Esophagus squamous epithelium (tissue), 5 donors: Measurements from ENCODE around the gene GPR34. TPM values are rescaled to one million over a fixed set of nuclear protein-coding genes. Genes with fewer than 3 reads are reported as not detected.
"Not testable (repeated sequence)": the region's sequence is repeated elsewhere in the genome, so short reads cannot be mapped to it uniquely, and the experiment has no call there.

ENCODE experiments used
- DNase-seq: peaks from one replicate; lab custom pipeline; 2025; lab: John Stamatoyannopoulos, UW
- H3K27ac ChIP-seq, 4 donors: fragments of 200-600 bp; sonication (generic); one replicate each; pipeline ENCODE4 v1.5.1; 2016 to 2019; ENCODE audit warnings: mild to moderate bottlenecking in 1 of 4
- H3K27me3 ChIP-seq, 4 donors: fragments of 200-600 bp; sonication (generic); 1 replicate in 3 of 4; 2 replicates in 1 of 4; pipeline versions ENCODE4 v1.5.1 to v1.6.0; 2017 to 2021; ENCODE audit warnings: antibody characterized with exemption in 1 of 4
- H3K36me3 ChIP-seq, 3 donors: fragments of 200-600 bp; sonication (generic); one replicate each; pipeline ENCODE4 v1.5.1; 2016 to 2019
- H3K4me1 ChIP-seq, 3 donors: fragments of 200-600 bp; sonication (generic); one replicate each; pipeline ENCODE4 v1.5.1; 2017 to 2019
- H3K4me3 ChIP-seq, 4 donors: fragments of 200-600 bp; sonication (generic); 1 replicate in 3 of 4; 2 replicates in 1 of 4; pipeline ENCODE4 v1.5.1; 2016 to 2019; ENCODE audit warnings: mild to moderate bottlenecking in 2 of 4, moderate library complexity in 1 of 4
- H3K9me3 ChIP-seq, 3 donors: fragments of 200-600 bp; sonication (generic); one replicate each; pipeline ENCODE4 v1.5.1; 2016 to 2019
- CTCF ChIP-seq, 6 experiments: fragments of 450-650 bp in 4 of 6; fragments of 200-600 bp in 2 of 6; sonication (generic) in 2 of 6; IDR thresholded peaks; one replicate each; pipeline ENCODE4 v1.5.1; 2016 to 2019; ENCODE audit warnings: antibody characterized with exemption in 6 of 6, mild to moderate bottlenecking in 4 of 6, moderate library complexity in 4 of 6
- POLR2A ChIP-seq, 4 donors: fragments of 450-650 bp; IDR thresholded peaks; one replicate each; pipeline ENCODE4 v1.6.1; 2017; ENCODE audit warnings: antibody characterized with exemption in 4 of 4, mild to moderate bottlenecking in 4 of 4, moderate library complexity in 3 of 4
- WGBS, 2 donors: methylation state at CpG; one replicate each; pipeline ENCODE4 v1.1.5; 2018; 5-methylcytosine and 5-hydroxymethylcytosine counted together
- intact Hi-C: fragments of 100-400 bp; cut with DNase I; formaldehyde crosslinking; loops from one replicate; pipeline ENCODE4 v1.15.0; 2022
- total RNA-seq, 4 donors: library from RNA; depleted of rRNA; stranded (reverse); fragments of >200 nt; gene quantifications; one replicate each; pipeline ENCODE4 v1.1.0, GENCODE V29; 2016
- donor health status: DM: yes; HTN: yes; CAD: no.

GPR34 gene
- total RNA-seq, result 10 to 100 TPM in 1 of 4 donors, 1 to 10 TPM in 1, under 1 TPM in 2; 0.48 to 17.2 (median 4.9) TPM

- peak within 1 kb of the TSS in 1 of 4 donors; percentile 29 for H3K27ac ChIP-seq
- no peaks in the 10 kb centered on the region for H3K9me3 ChIP-seq
- no peaks in the 10 kb centered on the region for H3K4me1 ChIP-seq
- intact Hi-C loops, result no loop called here
- no peak for TF ChIP-seq CTCF (IDR thresholded peaks at IDR 0.05)
- TF ChIP-seq POLR2A (IDR thresholded peaks at IDR 0.05), result no peak
- no peaks in the 10 kb centered on the region for H3K27me3 ChIP-seq
- WGBS, 2 donors, result 59 to 70% methylated on average over 7 to 8 of the region's 8 CpGs
- no peak for DNase-seq
- H3K36me3 ChIP-seq, result no peaks in the 10 kb centered on the region
- peak within 1 kb of the TSS in 1 of 4 donors; percentile 27 for H3K4me3 ChIP-seq
Observed at GRCh38 chrX:41688835-41689234, at the start of gene GPR34. GPR34 (plus strand) TSS chrX:41688973; CDS start chrX:41695634, 6,661 bp downstream.

- 71 to 79% methylated on average over 2 of the region's 2 CpGs for WGBS, 2 donors
- H3K4me1 ChIP-seq, DNase-seq, H3K4me3 ChIP-seq, H3K27ac ChIP-seq, intact Hi-C loops, H3K27me3 ChIP-seq, H3K36me3 ChIP-seq: not testable (repeated sequence)
- H3K9me3 ChIP-seq, result peaks cover 0 to 16% (median 0%) of the 10 kb centered on the region in 3 donors
Observed at GRCh38 chrX:41646201-41646600, 42.6 kb upstream of the GPR34 start.

- intact Hi-C loops, result no loop called here
- Histone ChIP-seq H3K4me1 (no peaks in the 10 kb centered on the region), H3K4me3 (no peak overlapping the region), H3K9me3 (peaks cover 0 to 4% (median 0%) of the 10 kb centered on the region in 3 donors), H3K36me3 (peaks cover 0 to 49% (median 0%) of the 10 kb centered on the region in 3 donors), H3K27ac (no peak overlapping the region), H3K27me3 (no peaks in the 10 kb centered on the region)
- DNase-seq, result no peak
- 75 to 98% methylated on average over 4 of the region's 4 CpGs for WGBS, 2 donors
- no peak for TF ChIP-seq CTCF (IDR thresholded peaks at IDR 0.05)
- no peak for TF ChIP-seq POLR2A (IDR thresholded peaks at IDR 0.05)
Observed at GRCh38 chrX:41653125-41653524, 35.6 kb upstream of the GPR34 start.

- H3K27ac ChIP-seq, result no peak overlapping the region
- H3K4me1 ChIP-seq, result no peaks in the 10 kb centered on the region
- no peaks in the 10 kb centered on the region for H3K9me3 ChIP-seq
- intact Hi-C loops, result no loop called here
- TF ChIP-seq CTCF (IDR thresholded peaks at IDR 0.05), result no peak
- TF ChIP-seq POLR2A (IDR thresholded peaks at IDR 0.05), result no peak
- DNase-seq, result no peak
- 86% methylated on average over 4 of the region's 4 CpGs for WGBS, 2 donors
- no peaks in the 10 kb centered on the region for H3K27me3 ChIP-seq
- H3K36me3 ChIP-seq, result peaks cover 0 to 69% (median 0%) of the 10 kb centered on the region in 3 donors
- no peak overlapping the region for H3K4me3 ChIP-seq
Observed at GRCh38 chrX:41655101-41655500, 33.7 kb upstream of the GPR34 start.

GRCh38 chrX:41655631-41656030, 33.1 kb upstream of the GPR34 start:
- 40 to 52% methylated on average over 2 to 4 of the region's 4 CpGs for WGBS, 2 donors
- no peak overlapping the region for H3K27ac ChIP-seq
- H3K9me3 ChIP-seq, result no peaks in the 10 kb centered on the region
- no peaks in the 10 kb centered on the region for H3K4me1 ChIP-seq
- H3K4me3 ChIP-seq, result no peak overlapping the region
- TF ChIP-seq CTCF (IDR thresholded peaks at IDR 0.05) (no peak), POLR2A (IDR thresholded peaks at IDR 0.05) (no peak)
- no peak for DNase-seq
- H3K27me3 ChIP-seq, result no peaks in the 10 kb centered on the region
- peaks cover 0 to 73% (median 0%) of the 10 kb centered on the region in 3 donors for H3K36me3 ChIP-seq
- intact Hi-C loops, result no loop called here
